Effector memory CD4-positive, alpha-beta T cell (primary cell): ENCODE results near the gene HEMGN.
"Not testable (repeated sequence)": the region's sequence is repeated elsewhere in the genome, so short reads cannot be mapped to it uniquely, and the experiment has no call there.

ENCODE experiments used
- DNase-seq, 3 donors: peaks; one replicate each; pipeline ENCODE4 v3.0.0-alpha.2; 2020
- H3K27ac ChIP-seq: 2 replicates; pipeline ENCODE4 v1.7.0; 2013; ENCODE audit warnings: mild to moderate bottlenecking, low read length, moderate library complexity; ENCODE audit not compliant: insufficient read depth, poor library complexity, severe bottlenecking
- H3K27me3 ChIP-seq: replicated peaks from 2 replicates; pipeline ENCODE4 v1.7.0; 2013; ENCODE audit warnings: mild to moderate bottlenecking, low read length; ENCODE audit not compliant: insufficient read depth, control insufficient read depth, poor library complexity, severe bottlenecking
- H3K36me3 ChIP-seq: 2 replicates; pipeline ENCODE4 v1.7.0; 2013; ENCODE audit warnings: mild to moderate bottlenecking, low read length, moderate library complexity; ENCODE audit not compliant: control insufficient read depth, insufficient read depth
- H3K4me1 ChIP-seq: 2 replicates; pipeline ENCODE4 v1.7.0; 2013; ENCODE audit warnings: low read length, mild to moderate bottlenecking; ENCODE audit not compliant: control insufficient read depth, insufficient read depth, poor library complexity, severe bottlenecking
- H3K4me3 ChIP-seq: 2 replicates; pipeline ENCODE4 v1.7.0; 2013; ENCODE audit warnings: low read length, low read depth, mild to moderate bottlenecking; ENCODE audit not compliant: insufficient read depth, poor library complexity, severe bottlenecking
- H3K9me3 ChIP-seq: 2 replicates; pipeline ENCODE4 v1.7.0; 2013; ENCODE audit warnings: mild to moderate bottlenecking, low read length, moderate library complexity; ENCODE audit not compliant: control insufficient read depth

Gene HEMGN

DNA sequence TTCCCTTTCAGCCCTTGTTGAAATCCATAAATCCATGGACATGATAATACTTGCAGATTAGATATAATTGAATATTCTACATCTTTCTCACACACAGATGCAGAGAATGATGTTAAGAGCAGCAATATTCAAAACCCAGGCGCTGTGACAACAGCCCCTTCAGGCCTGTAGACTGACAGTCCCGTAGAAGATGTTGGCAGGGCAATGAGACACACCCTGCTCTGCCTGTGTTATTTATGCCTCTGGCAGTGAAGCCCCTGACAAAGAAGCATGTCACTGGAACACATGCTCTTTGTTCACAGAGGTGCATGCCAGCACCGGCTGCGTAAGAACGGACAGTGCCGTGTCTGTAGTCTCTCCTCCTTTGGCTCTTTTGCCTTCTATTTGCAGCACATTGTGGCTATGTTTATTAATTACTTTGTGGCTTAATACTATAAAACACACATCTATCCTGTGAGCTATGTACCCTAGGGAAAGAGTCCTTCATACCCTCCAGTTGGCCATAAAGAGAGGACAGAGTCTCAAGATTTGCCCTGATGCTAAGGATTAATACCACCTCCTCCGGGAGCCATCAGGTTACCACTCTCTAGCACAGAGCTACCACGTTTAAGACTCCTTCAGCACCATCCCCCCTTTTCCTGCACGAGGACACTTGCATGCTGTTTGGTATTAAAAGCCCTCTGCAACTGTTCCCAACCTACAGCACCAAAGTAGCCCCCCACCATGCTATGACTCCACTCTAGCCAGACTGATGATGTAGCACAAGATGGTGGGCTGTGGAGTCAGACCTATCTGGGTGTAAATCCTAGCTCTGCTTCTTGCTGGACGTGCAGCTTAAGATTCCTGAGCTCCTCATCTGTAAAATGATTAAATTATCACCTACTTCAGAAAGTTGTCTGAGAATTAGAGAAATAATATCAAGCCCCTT is 43.2 kb upstream of the HEMGN start:
- Histone ChIP-seq H3K4me1 (peaks cover 20% of the 10 kb centered on the region), H3K36me3 (no peaks in the 10 kb centered on the region), H3K4me3 (no peak overlapping the region), H3K9me3 (no peaks in the 10 kb centered on the region), H3K27ac (no peak overlapping the region), H3K27me3 (no peaks in the 10 kb centered on the region)
- DNase-seq: no peak

DNA sequence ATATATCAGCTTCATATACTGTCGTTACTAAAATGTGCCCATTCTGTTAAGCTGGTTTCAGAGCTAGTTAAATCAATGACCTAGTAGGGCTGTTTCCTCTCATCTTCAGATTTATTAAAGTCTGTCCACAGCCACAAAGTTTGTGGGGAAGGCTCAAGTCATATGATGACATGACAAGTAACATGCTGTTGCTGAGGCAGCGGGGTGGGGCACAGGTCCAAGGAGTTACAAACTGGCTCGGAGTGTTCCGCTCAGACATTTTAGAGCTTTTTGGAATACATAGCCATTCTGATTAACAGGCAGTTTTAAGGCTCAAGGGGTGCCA is 42.5 kb upstream of the HEMGN start:
- Histone ChIP-seq H3K4me1 (peaks cover 13% of the 10 kb centered on the region), H3K27ac (no peak overlapping the region), H3K27me3 (no peaks in the 10 kb centered on the region), H3K9me3 (no peaks in the 10 kb centered on the region), H3K36me3 (no peaks in the 10 kb centered on the region), H3K4me3 (no peak overlapping the region)
- no peak for DNase-seq

DNA sequence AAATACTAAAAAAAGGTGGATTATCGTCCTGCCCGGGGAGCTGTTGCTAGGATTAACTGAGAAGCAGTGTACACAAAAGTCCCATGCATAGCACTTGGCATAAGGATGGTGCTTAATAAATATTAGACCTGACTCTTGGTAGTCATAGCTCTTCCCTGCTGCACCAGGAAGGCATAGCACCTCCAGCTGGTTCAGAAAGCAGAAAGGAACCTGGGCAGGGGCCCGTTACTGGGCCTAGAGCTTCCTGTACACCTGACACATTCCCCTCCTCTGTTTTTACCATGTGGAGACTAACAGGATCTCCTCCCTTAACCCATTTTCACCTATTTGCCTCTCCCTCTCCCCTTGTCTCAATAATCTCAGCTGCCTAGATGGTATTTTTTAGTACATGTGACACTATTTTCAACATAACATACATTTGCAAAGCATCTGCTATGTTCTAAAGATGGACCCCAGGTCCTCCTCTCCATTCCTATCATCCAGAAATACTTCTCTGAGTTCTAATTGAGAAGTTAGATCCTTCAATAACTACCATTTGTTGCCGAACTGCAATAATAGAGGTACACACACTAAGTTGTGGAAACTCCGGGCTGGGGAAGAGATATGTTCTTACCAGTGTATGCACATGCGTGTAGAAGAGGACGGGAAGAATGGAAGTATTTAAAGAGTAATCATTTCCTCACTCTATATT is 42.0 kb upstream of the HEMGN start:
- Histone ChIP-seq H3K27me3 (no peaks in the 10 kb centered on the region), H3K4me1 (peaks cover 8% of the 10 kb centered on the region), H3K9me3 (no peaks in the 10 kb centered on the region), H3K4me3 (no peak overlapping the region), H3K27ac (no peak overlapping the region), H3K36me3 (no peaks in the 10 kb centered on the region)
- DNase-seq: no peak

- Histone ChIP-seq H3K9me3 (no peaks in the 10 kb centered on the region), H3K4me1 (peaks cover 8% of the 10 kb centered on the region), H3K27ac (no peak overlapping the region), H3K27me3 (no peaks in the 10 kb centered on the region), H3K36me3 (no peaks in the 10 kb centered on the region), H3K4me3 (no peak overlapping the region)
- DNase-seq: no peak
These were observed 40.6 kb upstream of the HEMGN start for GRCh38 chr9:97978371-97979130.

- not testable (repeated sequence) for H3K27ac ChIP-seq, H3K4me1 ChIP-seq, H3K36me3 ChIP-seq, H3K4me3 ChIP-seq, H3K27me3 ChIP-seq, DNase-seq, H3K9me3 ChIP-seq
These were observed 38.7 kb upstream of the HEMGN start for GRCh38 chr9:97976633-97977032.

DNA sequence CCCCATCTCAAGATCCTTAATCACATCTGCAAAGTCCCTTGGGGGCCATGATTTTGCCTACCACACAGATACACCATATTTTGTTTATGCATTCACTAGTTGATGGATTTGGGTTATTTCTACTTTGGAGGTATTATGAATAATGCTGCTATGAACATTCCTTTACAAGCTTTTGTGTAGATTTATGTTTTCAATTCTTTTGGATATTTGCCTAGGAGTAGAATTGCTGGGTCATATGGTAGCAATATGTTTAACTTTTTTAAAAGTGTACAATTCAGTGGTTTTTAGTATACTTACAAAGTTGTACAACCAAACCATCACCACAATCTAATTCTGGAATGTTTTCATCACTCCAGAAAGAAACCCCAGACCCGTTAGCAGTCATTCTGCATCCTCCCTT is 37.4 kb upstream of the HEMGN start:
- H3K4me1 ChIP-seq: no peaks in the 10 kb centered on the region
- no peak for DNase-seq
- no peaks in the 10 kb centered on the region for H3K36me3 ChIP-seq
- H3K4me3 ChIP-seq: no peak overlapping the region
- H3K27me3 ChIP-seq: no peaks in the 10 kb centered on the region
- H3K9me3 ChIP-seq: no peaks in the 10 kb centered on the region
- H3K27ac ChIP-seq: no peak overlapping the region

GRCh38 chr9:97972753-97973152 is 34.8 kb upstream of the HEMGN start:
- no peak for DNase-seq
- no peaks in the 10 kb centered on the region for H3K27me3 ChIP-seq
- no peak overlapping the region for H3K4me3 ChIP-seq
- no peaks in the 10 kb centered on the region for H3K36me3 ChIP-seq
- no peaks in the 10 kb centered on the region for H3K4me1 ChIP-seq
- no peak overlapping the region for H3K27ac ChIP-seq
- no peaks in the 10 kb centered on the region for H3K9me3 ChIP-seq

DNA sequence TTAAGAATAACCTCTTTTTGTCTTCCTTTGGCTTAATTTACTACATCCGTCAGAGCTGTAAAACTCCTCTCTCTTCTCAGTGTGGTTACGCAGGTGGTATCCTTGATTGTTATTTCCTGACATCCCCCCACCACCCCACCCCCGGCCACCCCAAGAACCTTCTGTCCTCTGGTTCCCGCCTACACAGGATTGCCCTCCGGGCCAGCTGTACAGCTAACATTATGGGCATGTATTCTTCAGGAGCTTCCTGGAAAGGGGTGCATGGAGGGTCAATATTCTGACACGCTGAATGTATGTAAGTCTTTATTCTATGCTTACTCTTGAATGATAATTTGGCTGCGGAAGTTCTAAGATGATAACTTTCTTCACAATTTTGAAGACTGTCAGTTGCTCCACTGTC is 32.2 kb upstream of the HEMGN start:
- no peak for DNase-seq
- Histone ChIP-seq H3K27me3 (no peaks in the 10 kb centered on the region), H3K9me3 (no peaks in the 10 kb centered on the region), H3K4me3 (no peak overlapping the region), H3K27ac (no peak overlapping the region), H3K36me3 (no peaks in the 10 kb centered on the region), H3K4me1 (no peaks in the 10 kb centered on the region)

- H3K27me3 ChIP-seq: no peaks in the 10 kb centered on the region
- no peaks in the 10 kb centered on the region for H3K4me1 ChIP-seq
- no peak overlapping the region for H3K4me3 ChIP-seq
- DNase-seq: no peak
- no peak overlapping the region for H3K27ac ChIP-seq
- H3K36me3 ChIP-seq: no peaks in the 10 kb centered on the region
- H3K9me3 ChIP-seq: no peaks in the 10 kb centered on the region
These were observed 31.0 kb upstream of the HEMGN start for GRCh38 chr9:97969014-97969413.

DNA sequence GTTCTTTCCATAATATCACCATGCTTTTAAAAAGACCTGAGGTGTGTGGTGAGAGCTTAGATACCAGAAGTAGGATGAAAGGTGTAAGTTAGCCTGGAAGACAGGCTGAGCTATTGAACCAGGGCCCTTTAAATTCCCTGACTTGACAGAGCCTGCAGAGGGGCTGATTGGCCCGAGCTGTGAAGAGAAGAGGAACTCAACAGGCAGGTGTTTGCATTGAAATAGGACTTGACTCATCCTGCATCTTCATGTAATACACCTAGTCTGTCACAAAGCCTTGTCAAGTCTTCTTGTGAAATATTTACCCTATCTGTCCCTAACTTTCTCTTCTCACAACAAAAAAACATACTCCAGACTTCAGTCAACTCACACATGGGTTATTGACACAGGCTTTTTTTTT is 28.5 kb upstream of the HEMGN start:
- Histone ChIP-seq H3K4me3 (no peak overlapping the region), H3K36me3 (no peaks in the 10 kb centered on the region), H3K27ac (no peak overlapping the region), H3K27me3 (no peaks in the 10 kb centered on the region), H3K9me3 (no peaks in the 10 kb centered on the region), H3K4me1 (no peaks in the 10 kb centered on the region)
- DNase-seq: no peak
